ENCODE measurements around the gene UBTF. TPM values are rescaled to one million over a fixed set of nuclear protein-coding genes. Genes with fewer than 3 reads are reported as not detected.

Gene UBTF
- total RNA-seq, 3 donors from 2014 or later: 50.1 to 65.1 (median 60.6) TPM

DNA sequence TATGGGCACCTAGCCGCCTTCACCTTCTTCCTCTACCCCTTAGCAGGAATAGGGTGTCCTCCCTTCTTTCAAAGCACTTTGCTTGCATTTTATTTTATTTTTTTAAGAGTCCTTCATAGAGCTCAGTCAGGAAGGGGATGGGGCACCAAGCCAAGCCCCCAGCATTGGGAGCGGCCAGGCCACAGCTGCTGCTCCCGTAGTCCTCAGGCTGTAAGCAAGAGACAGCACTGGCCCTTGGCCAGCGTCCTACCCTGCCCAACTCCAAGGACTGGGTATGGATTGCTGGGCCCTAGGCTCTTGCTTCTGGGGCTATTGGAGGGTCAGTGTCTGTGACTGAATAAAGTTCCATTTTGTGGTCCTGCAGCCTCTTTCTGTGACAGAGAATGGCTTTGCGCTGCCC, 28.1 kb downstream of the UBTF start:
- intact Hi-C loops (cut with DNase I; ENCODE audit: low total_unique reads): no loop called here
- Histone ChIP-seq H3K27me3 (no peaks in the 10 kb centered on the region), H3K36me3 (peaks cover 10% of the 10 kb centered on the region), H3K4me3 (no peak overlapping the region), H3K9me3 (no peaks in the 10 kb centered on the region), H3K27ac (peak overlapping the region; percentile 62 to 76), H3K4me1 (no peaks in the 10 kb centered on the region)
- TF ChIP-seq POLR2A (IDR thresholded peaks at IDR 0.05) (no peak), POLR2AphosphoS5 (IDR thresholded peaks at IDR 0.05) (no peak)
- TF ChIP-seq, protein P1, sequence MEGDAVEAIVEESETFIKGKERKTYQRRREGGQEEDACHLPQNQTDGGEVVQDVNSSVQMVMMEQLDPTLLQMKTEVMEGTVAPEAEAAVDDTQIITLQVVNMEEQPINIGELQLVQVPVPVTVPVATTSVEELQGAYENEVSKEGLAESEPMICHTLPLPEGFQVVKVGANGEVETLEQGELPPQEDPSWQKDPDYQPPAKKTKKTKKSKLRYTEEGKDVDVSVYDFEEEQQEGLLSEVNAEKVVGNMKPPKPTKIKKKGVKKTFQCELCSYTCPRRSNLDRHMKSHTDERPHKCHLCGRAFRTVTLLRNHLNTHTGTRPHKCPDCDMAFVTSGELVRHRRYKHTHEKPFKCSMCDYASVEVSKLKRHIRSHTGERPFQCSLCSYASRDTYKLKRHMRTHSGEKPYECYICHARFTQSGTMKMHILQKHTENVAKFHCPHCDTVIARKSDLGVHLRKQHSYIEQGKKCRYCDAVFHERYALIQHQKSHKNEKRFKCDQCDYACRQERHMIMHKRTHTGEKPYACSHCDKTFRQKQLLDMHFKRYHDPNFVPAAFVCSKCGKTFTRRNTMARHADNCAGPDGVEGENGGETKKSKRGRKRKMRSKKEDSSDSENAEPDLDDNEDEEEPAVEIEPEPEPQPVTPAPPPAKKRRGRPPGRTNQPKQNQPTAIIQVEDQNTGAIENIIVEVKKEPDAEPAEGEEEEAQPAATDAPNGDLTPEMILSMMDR (IDR thresholded peaks at IDR 0.05): no peak
- DNase-seq (ENCODE audit: low spot score in 2 of 2): no peak

DNA sequence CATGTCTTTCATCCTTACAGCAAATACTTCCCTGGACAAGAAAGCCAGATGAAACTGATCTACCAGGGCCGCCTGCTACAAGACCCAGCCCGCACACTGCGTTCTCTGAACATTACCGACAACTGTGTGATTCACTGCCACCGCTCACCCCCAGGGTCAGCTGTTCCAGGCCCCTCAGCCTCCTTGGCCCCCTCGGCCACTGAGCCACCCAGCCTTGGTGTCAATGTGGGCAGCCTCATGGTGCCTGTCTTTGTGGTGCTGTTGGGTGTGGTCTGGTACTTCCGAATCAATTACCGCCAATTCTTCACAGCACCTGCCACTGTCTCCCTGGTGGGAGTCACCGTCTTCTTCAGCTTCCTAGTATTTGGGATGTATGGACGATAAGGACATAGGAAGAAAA, 29.0 kb downstream of the UBTF start:
- no peak overlapping the region for H3K27ac ChIP-seq
- TF ChIP-seq POLR2AphosphoS5 (IDR thresholded peaks at IDR 0.05): no peak
- TF ChIP-seq, protein P1 (IDR thresholded peaks at IDR 0.05): no peak
- TF ChIP-seq POLR2A (IDR thresholded peaks at IDR 0.05): no peak
- no peak overlapping the region for H3K4me3 ChIP-seq
- no peak for DNase-seq (ENCODE audit: low spot score in 2 of 2)
- no peaks in the 10 kb centered on the region for H3K9me3 ChIP-seq
- no peaks in the 10 kb centered on the region for H3K27me3 ChIP-seq
- intact Hi-C loops (cut with DNase I; ENCODE audit: low total_unique reads): no loop called here
- H3K4me1 ChIP-seq: peaks cover 0 to 3% of the 10 kb centered on the region in 2 donors
- peaks cover 10% of the 10 kb centered on the region for H3K36me3 ChIP-seq

DNA sequence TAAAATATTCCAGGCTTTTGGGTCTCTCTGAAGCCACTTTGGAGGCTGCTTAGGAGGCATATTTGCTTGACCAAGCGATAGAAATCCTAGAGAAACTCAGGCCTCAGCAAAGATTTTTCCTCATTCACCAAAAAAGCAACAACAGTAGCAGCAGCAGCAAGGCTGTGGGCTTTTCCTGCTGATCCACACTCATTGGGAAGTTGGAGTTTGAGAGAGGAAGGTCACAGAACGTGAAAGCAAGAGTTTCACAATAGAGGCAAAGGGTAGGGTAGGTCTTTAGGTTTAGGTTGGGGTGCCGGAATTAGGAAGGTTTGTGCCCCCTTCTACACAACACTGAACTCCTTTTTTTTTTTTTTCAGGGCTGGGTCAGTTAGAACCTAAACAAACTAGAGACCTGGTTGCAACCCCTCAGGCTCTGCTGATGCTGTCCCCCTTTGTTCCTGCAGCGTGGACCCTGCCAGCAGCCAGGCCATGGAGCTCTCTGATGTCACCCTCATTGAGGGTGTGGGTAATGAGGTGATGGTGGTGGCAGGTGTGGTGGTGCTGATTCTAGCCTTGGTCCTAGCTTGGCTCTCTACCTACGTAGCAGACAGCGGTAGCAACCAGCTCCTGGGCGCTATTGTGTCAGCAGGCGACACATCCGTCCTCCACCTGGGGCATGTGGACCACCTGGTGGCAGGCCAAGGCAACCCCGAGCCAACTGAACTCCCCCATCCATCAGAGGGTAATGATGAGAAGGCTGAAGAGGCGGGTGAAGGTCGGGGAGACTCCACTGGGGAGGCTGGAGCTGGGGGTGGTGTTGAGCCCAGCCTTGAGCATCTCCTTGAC, 30.7 kb downstream of the UBTF start:
- no peaks in the 10 kb centered on the region for H3K27me3 ChIP-seq
- DNase-seq (ENCODE audit: low spot score in 2 of 2): no peak
- peak overlapping the region; percentile 97 to 99 for H3K27ac ChIP-seq
- peak overlapping the region in 1 of 3 donors; percentile 93 for H3K4me3 ChIP-seq
- H3K9me3 ChIP-seq: no peaks in the 10 kb centered on the region
- TF ChIP-seq POLR2AphosphoS5 (IDR thresholded peaks at IDR 0.05) (no peak), POLR2A (IDR thresholded peaks at IDR 0.05) (no peak)
- TF ChIP-seq, protein P1 (IDR thresholded peaks at IDR 0.05): no peak
- no peaks in the 10 kb centered on the region for H3K36me3 ChIP-seq
- peaks cover 0 to 10% of the 10 kb centered on the region in 2 donors for H3K4me1 ChIP-seq
- intact Hi-C loops (cut with DNase I; ENCODE audit: low total_unique reads): no loop called here

DNA sequence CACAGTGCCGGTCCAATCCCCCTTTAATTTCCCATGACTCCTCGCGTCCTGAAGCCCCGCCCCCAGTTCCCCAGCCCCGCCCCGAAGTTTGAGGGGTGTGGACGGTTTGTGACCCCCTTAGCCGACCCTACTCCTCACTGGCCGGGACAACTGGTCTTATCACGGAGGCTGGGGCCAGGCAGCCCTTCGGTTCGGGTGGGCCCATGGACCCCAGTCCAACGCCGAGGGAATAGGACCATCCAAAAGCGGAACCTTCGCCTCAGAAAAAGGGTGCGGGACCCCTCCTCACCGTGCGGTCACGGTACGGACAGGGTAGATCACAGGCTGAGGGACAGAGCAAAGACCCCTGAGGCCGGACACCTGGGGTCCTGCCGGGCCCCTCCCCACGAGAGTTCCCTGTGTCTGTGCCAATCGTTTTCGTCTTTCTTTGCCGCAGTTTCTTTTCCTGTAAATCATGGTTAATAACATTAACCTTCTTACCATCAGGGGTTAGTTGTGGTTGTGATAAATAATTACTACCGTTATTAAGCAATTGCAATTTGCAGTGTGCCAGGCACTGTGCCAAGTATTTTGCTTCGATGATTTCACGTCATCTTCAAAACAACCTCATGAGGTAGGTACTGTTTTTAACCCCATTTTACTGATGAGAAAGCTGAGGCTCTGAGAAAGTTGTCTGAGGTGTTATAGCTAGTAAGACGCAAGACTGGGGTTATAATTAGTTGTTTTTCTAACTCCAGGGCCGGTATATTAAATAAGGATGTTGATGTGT, 32.2 kb downstream of the UBTF start:
- no peaks in the 10 kb centered on the region for H3K36me3 ChIP-seq
- intact Hi-C loops (cut with DNase I; ENCODE audit: low total_unique reads): no loop called here
- peak overlapping the region; percentile 97 to 99 for H3K27ac ChIP-seq
- peaks cover 0 to 10% of the 10 kb centered on the region in 2 donors for H3K4me1 ChIP-seq
- no peaks in the 10 kb centered on the region for H3K27me3 ChIP-seq
- TF ChIP-seq POLR2AphosphoS5 (IDR thresholded peaks at IDR 0.05) (no peak), POLR2A (IDR thresholded peaks at IDR 0.05) (no peak)
- TF ChIP-seq, protein P1 (IDR thresholded peaks at IDR 0.05): no peak
- H3K4me3 ChIP-seq: peak overlapping the region; percentile 82 to 93 (median 84)
- H3K9me3 ChIP-seq: no peaks in the 10 kb centered on the region
- DNase-seq (ENCODE audit: low spot score in 2 of 2): no peak

Data from breast epithelium (tissue), 4 donors.